Lower leg skin (tissue), 4 donors: ENCODE results near the gene KAZN. TPM values are rescaled to one million over a fixed set of nuclear protein-coding genes. Genes with fewer than 3 reads are reported as not detected.

Experiments used
- DNase-seq, 2 donors: peaks; one replicate each; pipeline ENCODE4 v3.0.0-alpha.2; 2019; ENCODE audit warnings: low spot score in 2 of 2
- H3K4me3 ChIP-seq: fragments of 200-600 bp; sonication (generic); 2 replicates; pipeline ENCODE4 v1.5.1; 2017; ENCODE audit warnings: mild to moderate bottlenecking, low read depth; ENCODE audit not compliant: poor library complexity, severe bottlenecking
- POLR2A ChIP-seq, 2 donors: fragments of 450-650 bp; IDR thresholded peaks; one replicate each; pipeline ENCODE4 v1.6.1; 2016 to 2017; ENCODE audit warnings: antibody characterized with exemption in 2 of 2, mild to moderate bottlenecking in 1 of 2, moderate library complexity in 1 of 2
- WGBS, 2 donors: methylation state at CpG; one replicate each; pipeline ENCODE4 v1.1.5; 2018; 5-methylcytosine and 5-hydroxymethylcytosine counted together
- intact Hi-C: fragments of 100-400 bp; cut with DNase I; formaldehyde crosslinking; loops from one replicate; pipeline ENCODE4 v1.15.0; 2023; ENCODE audit warnings: low total_unique reads
- total RNA-seq, 4 donors: library from RNA; depleted of rRNA; stranded (reverse); fragments of >200 nt; gene quantifications; one replicate each; pipeline ENCODE4 v1.1.0, GENCODE V29; 2016
- TF ChIP-seq, protein P1 (sequence below), 3 donors: fragments of 450-650 bp; IDR thresholded peaks; one replicate each; pipeline ENCODE4 v1.5.1; 2016; ENCODE audit warnings: antibody characterized with exemption in 3 of 3, mild to moderate bottlenecking in 3 of 3, moderate library complexity in 2 of 3

Gene KAZN
- total RNA-seq, 4 donors from 2014 or later = 21.4 to 36.0 (median 28.4) TPM

- TF ChIP-seq, protein P1, sequence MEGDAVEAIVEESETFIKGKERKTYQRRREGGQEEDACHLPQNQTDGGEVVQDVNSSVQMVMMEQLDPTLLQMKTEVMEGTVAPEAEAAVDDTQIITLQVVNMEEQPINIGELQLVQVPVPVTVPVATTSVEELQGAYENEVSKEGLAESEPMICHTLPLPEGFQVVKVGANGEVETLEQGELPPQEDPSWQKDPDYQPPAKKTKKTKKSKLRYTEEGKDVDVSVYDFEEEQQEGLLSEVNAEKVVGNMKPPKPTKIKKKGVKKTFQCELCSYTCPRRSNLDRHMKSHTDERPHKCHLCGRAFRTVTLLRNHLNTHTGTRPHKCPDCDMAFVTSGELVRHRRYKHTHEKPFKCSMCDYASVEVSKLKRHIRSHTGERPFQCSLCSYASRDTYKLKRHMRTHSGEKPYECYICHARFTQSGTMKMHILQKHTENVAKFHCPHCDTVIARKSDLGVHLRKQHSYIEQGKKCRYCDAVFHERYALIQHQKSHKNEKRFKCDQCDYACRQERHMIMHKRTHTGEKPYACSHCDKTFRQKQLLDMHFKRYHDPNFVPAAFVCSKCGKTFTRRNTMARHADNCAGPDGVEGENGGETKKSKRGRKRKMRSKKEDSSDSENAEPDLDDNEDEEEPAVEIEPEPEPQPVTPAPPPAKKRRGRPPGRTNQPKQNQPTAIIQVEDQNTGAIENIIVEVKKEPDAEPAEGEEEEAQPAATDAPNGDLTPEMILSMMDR (IDR thresholded peaks at IDR 0.05) = no peak
- TF ChIP-seq POLR2A (IDR thresholded peaks at IDR 0.05) = no peak
- DNase-seq = no peak
- no peak overlapping the region for H3K4me3 ChIP-seq
- WGBS, 2 donors = 93 to 97% methylated on average over 28 to 29 of the region's 29 CpGs
- intact Hi-C loops = no loop called here
These were observed 457.4 kb downstream of the KAZN start for GRCh38 chr1:15055736-15056415.

DNA sequence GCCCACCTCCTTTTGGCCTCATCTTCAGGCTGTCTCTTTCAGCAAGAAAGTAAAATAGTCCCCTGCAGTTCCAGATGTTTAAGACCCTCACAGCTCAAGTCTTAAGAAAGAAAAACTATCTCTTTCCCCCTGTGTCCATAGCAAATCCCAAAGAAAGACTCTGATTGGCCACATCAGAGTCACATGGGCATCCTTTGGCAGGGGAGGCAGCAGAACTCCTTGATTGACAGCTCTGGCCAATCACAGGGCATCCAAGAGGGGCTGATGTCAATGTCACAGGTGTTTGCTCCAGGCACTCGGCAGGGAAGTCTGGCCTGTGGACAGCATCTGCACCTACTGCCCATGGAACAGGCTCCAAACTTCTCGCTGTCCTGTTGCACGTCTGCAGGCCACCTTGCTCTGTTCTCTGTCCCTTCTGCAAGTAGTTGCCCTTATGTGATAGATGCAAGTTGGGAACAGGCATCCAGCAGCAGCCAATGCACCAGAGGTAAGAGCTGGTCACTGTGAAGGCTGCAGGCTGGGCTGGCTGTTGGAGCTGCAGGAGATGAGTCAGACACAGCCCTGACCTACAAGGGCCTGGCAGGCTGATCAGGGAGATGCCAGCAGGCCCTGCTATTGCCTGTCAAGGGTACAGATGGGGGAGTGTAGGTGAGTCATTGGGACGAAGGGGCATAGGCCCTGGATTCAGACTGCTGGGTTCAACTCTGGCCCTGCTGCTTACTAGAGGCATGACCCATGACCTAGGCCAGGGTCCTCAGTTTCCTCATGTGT is 458.2 kb downstream of the KAZN start:
- intact Hi-C loops = no loop called here
- TF ChIP-seq, protein P1 (IDR thresholded peaks at IDR 0.05) = no peak
- no peak for TF ChIP-seq POLR2A (IDR thresholded peaks at IDR 0.05)
- H3K4me3 ChIP-seq = no peak overlapping the region
- no peak for DNase-seq
- 84 to 96% methylated on average over 4 of the region's 4 CpGs for WGBS, 2 donors

- 92 to 93% methylated on average over 5 of the region's 5 CpGs for WGBS, 2 donors
These were observed 459.3 kb downstream of the KAZN start for GRCh38 chr1:15057834-15058233.

GRCh38 chr1:15058261-15058660 is 459.8 kb downstream of the KAZN start:
- H3K4me3 ChIP-seq = no peak overlapping the region
- TF ChIP-seq, protein P1 (IDR thresholded peaks at IDR 0.05) = no peak
- no peak for TF ChIP-seq POLR2A (IDR thresholded peaks at IDR 0.05)
- intact Hi-C loops = no loop called here
- DNase-seq = no peak
- 94 to 95% methylated on average over 2 of the region's 2 CpGs for WGBS, 2 donors

More at GRCh38 chr1:15057834-15058233, 459.3 kb downstream of the KAZN start:
- intact Hi-C loops = no loop called here
- no peak for TF ChIP-seq POLR2A (IDR thresholded peaks at IDR 0.05)
- TF ChIP-seq, protein P1 (IDR thresholded peaks at IDR 0.05) = no peak
- no peak overlapping the region for H3K4me3 ChIP-seq
- DNase-seq = no peak

GRCh38 chr1:15060104-15060503 is 461.6 kb downstream of the KAZN start:
- TF ChIP-seq, protein P1 (IDR thresholded peaks at IDR 0.05) = no peak
- no peak for TF ChIP-seq POLR2A (IDR thresholded peaks at IDR 0.05)
- intact Hi-C loops = no loop called here
- H3K4me3 ChIP-seq = no peak overlapping the region
- DNase-seq = no peak
- 92 to 95% methylated on average over 25 of the region's 25 CpGs for WGBS, 2 donors
